Natural killer cell treated with Interleukin-12 subunit alpha and Interleukin-12 subunit beta and Interleukin-15 and Interleukin-18, amount 100 ng/mL, for 72 hours (primary cell): ENCODE measurements around the gene CSTF2. TPM values are rescaled to one million over a fixed set of nuclear protein-coding genes. Genes with fewer than 3 reads are reported as not detected.
"Not testable (repeated sequence)": the region's sequence is repeated elsewhere in the genome, so short reads cannot be mapped to it uniquely, and the experiment has no call there.

Source experiments
- ATAC-seq, 2 donors: fragments of 150-1000 bp; cut with Tn5 transposase in 1 of 2; sonication (Bioruptor Pico), chemical (Tn5 transposase) in 1 of 2; 2 replicates each; pipeline ENCODE4 v1.10.0; 2021
- DNase-seq: peaks from one replicate; pipeline ENCODE4 v3.0.0; 2022; ENCODE audit warnings: low spot score
- H3K27ac Mint-ChIP-seq, 2 donors: 1 replicate in 1 of 2; 2 replicates in 1 of 2; pipeline ENCODE4 v1.8.0; 2022; ENCODE audit warnings: mixed read lengths in 2 of 2, mild to moderate bottlenecking in 1 of 2, moderate library complexity in 1 of 2
- H3K27me3 Mint-ChIP-seq, 2 donors: 1 replicate in 1 of 2; 2 replicates in 1 of 2; pipeline ENCODE4 v1.8.0; 2022; ENCODE audit warnings: mixed read lengths in 2 of 2
- H3K36me3 Mint-ChIP-seq: one replicate; pipeline ENCODE4 v1.8.0; 2022; ENCODE audit warnings: mixed read lengths
- H3K4me1 Mint-ChIP-seq, 2 donors: 1 replicate in 1 of 2; 2 replicates in 1 of 2; pipeline ENCODE4 v1.8.0; 2022; ENCODE audit warnings: low read depth in 2 of 2, mixed read lengths in 2 of 2, mild to moderate bottlenecking in 1 of 2
- H3K4me3 Mint-ChIP-seq: one replicate; pipeline ENCODE4 v1.8.0; 2022; ENCODE audit warnings: mixed read lengths
- H3K9me3 Mint-ChIP-seq: 2 replicates; pipeline ENCODE4 v1.8.0; 2022; ENCODE audit warnings: mixed read lengths
- total RNA-seq, 2 donors: library from RNA; stranded (reverse); gene quantifications; one replicate each; pipeline ENCODE4 v1.2.3, GENCODE V29; 2022

Gene CSTF2
- total RNA-seq: 10 to 100 TPM; 79.8 to 86.0 TPM

GRCh38 chrX:100819837-100820666 lies at the start of gene CSTF2:
Gene CSTF2 (plus strand): TSS chrX:100820391. CDS start chrX:100820417, 26 bp downstream.
- Mint-ChIP-seq H3K36me3 (peaks cover 22% of the 10 kb centered on the region), H3K4me3 (peak within 1 kb of the TSS; percentile 96), H3K27ac (peak within 1 kb of the TSS; percentile 86 to 92), H3K4me1 (peaks cover 6 to 8% of the 10 kb centered on the region in 2 donors), H3K27me3 (peaks cover 12 to 16% of the 10 kb centered on the region in 2 donors), H3K9me3 (no peaks in the 10 kb centered on the region)
- DNase-seq: peak; percentile 84
- ATAC-seq: peak; percentile 98 to 100

DNA sequence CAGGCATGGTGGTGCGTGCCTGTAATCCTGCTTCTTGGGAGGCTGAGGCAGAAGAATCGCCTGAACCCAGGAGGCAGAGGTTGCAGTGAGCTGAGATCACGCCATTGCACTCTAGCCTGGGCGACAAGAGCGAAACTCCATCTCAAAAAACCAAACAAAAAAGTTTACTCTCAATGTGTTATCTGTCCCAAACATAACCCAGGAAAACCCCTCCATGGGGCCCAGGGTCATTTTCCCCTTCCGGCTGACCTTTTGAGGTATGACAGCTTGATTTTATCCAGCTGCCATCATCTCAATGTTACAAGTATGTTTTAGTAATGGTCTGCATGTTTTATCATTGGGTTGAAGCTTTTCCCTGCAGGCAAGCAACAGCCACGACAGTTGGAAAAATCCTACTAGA lies 23.8 kb upstream of the CSTF2 start:
- H3K27me3 Mint-ChIP-seq: peaks cover 1 to 23% of the 10 kb centered on the region in 2 donors
- H3K36me3 Mint-ChIP-seq, H3K4me1 Mint-ChIP-seq, H3K9me3 Mint-ChIP-seq, H3K27ac Mint-ChIP-seq, DNase-seq, ATAC-seq, H3K4me3 Mint-ChIP-seq: not testable (repeated sequence)

- H3K4me3 Mint-ChIP-seq: no peak overlapping the region
- DNase-seq (no peak), ATAC-seq (no peak)
- peaks cover 10 to 25% of the 10 kb centered on the region in 2 donors for H3K27me3 Mint-ChIP-seq
- H3K27ac Mint-ChIP-seq: no peak overlapping the region
- H3K36me3 Mint-ChIP-seq: no peaks in the 10 kb centered on the region
- H3K4me1 Mint-ChIP-seq: no peaks in the 10 kb centered on the region
- H3K9me3 Mint-ChIP-seq: no peaks in the 10 kb centered on the region
Measured at GRCh38 chrX:100797359-100797758, 22.8 kb upstream of the CSTF2 start.

DNA sequence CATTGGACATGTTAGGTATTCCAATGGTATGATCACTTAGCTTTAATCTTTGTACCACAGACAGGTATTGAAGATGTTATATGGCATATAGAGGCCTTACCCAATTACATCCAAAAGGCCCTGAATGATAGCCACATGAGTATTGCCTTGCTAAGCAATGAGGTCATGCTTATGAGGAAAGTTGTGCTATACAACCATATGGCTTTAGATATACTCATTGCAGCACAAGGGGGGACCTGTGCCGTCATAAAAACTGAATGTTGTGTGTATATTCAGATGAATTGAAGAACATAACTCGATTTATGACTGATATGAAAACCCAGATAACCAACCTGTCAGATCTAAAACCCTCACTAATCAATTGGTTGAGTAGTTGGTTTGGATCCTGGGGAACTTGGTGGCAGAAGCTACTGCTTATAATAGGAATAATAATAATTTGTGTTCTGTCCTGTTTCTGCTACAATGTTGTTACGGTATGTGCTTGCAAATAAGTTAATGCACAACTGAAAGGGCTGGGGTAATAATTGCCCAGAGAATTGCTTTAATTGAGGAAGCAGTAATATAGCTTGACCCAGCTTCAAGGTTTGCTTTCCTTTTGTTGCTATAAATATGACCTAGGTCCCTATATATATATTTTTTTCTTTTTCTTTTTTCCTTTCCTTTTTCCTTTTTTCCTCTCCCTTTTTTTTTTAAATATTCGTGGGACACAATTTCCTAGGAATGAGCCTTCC lies 21.5 kb upstream of the CSTF2 start:
- no peaks in the 10 kb centered on the region for H3K36me3 Mint-ChIP-seq
- H3K4me1 Mint-ChIP-seq: no peaks in the 10 kb centered on the region
- H3K27ac Mint-ChIP-seq: no peak overlapping the region
- peaks cover 15 to 26% of the 10 kb centered on the region in 2 donors for H3K27me3 Mint-ChIP-seq
- H3K4me3 Mint-ChIP-seq: no peak overlapping the region
- DNase-seq (no peak), ATAC-seq (no peak)
- no peaks in the 10 kb centered on the region for H3K9me3 Mint-ChIP-seq

DNA sequence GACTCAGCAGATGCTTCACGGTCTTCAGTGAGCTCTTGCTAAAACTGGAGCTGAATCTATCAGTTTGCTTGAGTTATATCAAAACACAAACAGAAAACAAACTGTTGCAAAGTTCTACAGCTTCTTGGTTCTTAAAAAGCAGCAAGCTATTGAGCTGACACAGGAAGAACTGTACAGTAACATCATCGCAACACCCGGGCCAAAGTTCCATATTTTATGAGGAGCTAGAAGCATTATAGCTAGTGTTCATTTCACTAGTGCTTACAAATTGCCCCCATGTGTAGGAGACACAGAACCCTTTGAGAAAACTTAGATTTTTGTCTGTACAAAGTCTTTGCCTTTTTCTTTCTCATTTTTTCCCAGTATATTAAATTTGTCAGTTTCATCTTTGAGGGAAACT lies 17.3 kb upstream of the CSTF2 start:
- no peaks in the 10 kb centered on the region for H3K9me3 Mint-ChIP-seq
- peaks cover 35 to 38% of the 10 kb centered on the region in 2 donors for H3K27me3 Mint-ChIP-seq
- ATAC-seq (no peak), DNase-seq (no peak)
- no peaks in the 10 kb centered on the region for H3K4me1 Mint-ChIP-seq
- no peak overlapping the region for H3K4me3 Mint-ChIP-seq
- no peaks in the 10 kb centered on the region for H3K36me3 Mint-ChIP-seq
- no peak overlapping the region for H3K27ac Mint-ChIP-seq

GRCh38 chrX:100804780-100805179 lies 15.4 kb upstream of the CSTF2 start:
- Mint-ChIP-seq H3K27me3 (peaks cover 53 to 55% of the 10 kb centered on the region in 2 donors), H3K4me3 (no peak overlapping the region), H3K36me3 (peaks cover 1% of the 10 kb centered on the region), H3K9me3 (no peaks in the 10 kb centered on the region), H3K27ac (no peak overlapping the region), H3K4me1 (no peaks in the 10 kb centered on the region)
- ATAC-seq (no peak), DNase-seq (no peak)

- ATAC-seq: not testable (repeated sequence)
Measured at GRCh38 chrX:100808265-100808664, 11.9 kb upstream of the CSTF2 start.

DNA sequence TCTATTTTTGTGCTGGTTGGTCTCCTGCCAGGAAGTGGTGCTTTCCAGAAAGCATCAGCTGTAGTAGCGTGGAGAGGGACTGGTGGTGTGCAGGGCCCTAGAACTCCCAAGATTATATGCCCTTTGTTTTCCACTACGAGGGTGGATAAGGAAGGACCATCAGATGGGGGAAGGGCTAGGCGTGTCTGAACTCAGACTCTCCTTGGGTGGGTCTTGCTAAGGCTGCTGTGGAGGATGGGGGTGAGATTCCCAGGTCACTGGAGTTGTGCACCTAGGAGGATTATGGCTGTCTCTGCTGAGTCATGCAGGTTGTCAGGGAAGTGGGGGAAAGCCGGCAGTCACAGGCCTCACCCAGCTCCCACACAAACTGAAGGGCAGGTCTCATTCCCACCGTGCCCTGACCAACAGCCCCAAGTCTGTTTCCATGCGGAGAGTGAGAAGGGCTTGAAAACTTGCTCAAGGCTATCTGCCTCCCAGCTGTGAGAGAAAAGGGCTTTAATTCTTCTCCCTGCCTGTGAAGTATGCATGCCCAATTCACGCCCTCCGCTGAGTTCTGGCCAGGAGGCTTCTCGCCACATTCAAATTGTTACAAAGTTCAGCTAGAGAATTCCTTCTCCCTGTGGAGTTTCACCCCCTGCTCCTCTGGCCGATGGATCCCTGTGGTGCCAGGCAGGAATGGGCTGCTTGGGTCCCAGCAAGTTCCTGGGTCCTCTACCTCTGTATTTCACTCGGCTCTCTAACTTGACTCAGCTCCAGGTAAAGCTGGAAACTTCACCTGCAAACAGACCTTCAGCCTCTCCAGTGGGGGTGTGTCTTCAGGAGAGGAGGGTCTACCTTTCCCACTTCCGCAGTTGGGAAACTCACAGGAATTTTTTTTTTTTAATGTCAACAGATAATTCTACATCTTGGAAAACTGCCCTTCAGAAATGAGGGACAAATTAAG lies 7.7 kb upstream of the CSTF2 start:
- peaks cover 3% of the 10 kb centered on the region for H3K9me3 Mint-ChIP-seq
- no peak for ATAC-seq
- H3K4me1 Mint-ChIP-seq: no peaks in the 10 kb centered on the region
- H3K36me3 Mint-ChIP-seq: peaks cover 5% of the 10 kb centered on the region
- DNase-seq: no peak
- H3K27me3 Mint-ChIP-seq: peaks cover 61 to 72% of the 10 kb centered on the region in 2 donors
- no peak overlapping the region for H3K27ac Mint-ChIP-seq
- no peak overlapping the region for H3K4me3 Mint-ChIP-seq

More at GRCh38 chrX:100808265-100808664, 11.9 kb upstream of the CSTF2 start:
- not testable (repeated sequence) for H3K9me3 Mint-ChIP-seq, H3K36me3 Mint-ChIP-seq, H3K4me1 Mint-ChIP-seq, H3K4me3 Mint-ChIP-seq, DNase-seq, H3K27ac Mint-ChIP-seq
- H3K27me3 Mint-ChIP-seq: peaks cover 55 to 63% of the 10 kb centered on the region in 2 donors

DNA sequence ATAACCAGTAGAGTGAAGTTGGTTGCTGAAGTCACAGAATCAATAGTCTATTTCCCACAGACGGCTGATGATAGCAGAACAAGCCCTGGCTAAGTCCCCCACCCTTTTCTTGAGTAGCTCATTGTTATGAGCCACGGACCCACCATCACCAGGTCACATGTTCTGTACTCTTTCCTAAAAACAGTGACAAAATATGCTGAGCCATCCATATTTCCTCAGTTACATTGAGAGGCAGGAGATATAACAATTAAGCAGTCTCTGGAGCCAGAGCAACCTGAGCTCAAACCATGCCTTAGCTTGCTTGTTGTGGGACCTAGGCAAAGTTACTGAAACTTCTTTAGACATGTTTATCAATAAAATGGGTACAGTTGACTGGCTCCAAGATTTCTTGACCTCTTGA lies 2.9 kb upstream of the CSTF2 start:
- H3K9me3 Mint-ChIP-seq: no peaks in the 10 kb centered on the region
- H3K36me3 Mint-ChIP-seq: peaks cover 6% of the 10 kb centered on the region
- ATAC-seq: no peak
- H3K4me3 Mint-ChIP-seq: no peak overlapping the region
- peaks cover 5 to 6% of the 10 kb centered on the region in 2 donors for H3K4me1 Mint-ChIP-seq
- H3K27me3 Mint-ChIP-seq: peaks cover 25 to 29% of the 10 kb centered on the region in 2 donors
- H3K27ac Mint-ChIP-seq: no peak overlapping the region
- no peak for DNase-seq

DNA sequence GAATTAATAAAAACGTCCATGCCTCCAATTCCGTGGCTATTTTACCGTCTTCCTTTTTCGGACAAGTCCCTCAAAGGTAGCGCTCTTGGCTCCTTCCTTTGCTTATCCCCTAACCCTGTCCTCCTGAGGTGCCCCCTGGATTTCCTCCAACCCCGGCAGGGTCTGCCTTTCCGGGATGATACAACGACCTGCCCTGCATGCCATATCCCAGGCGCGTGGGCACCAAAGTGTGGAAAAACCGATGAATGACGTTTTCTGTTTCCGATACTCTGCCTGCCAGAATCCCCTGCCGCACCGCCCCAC lies 706 bp upstream of the CSTF2 start:
- Mint-ChIP-seq H3K4me1 (peaks cover 6 to 8% of the 10 kb centered on the region in 2 donors), H3K27ac (peak overlapping the region; percentile 86 to 92), H3K9me3 (no peaks in the 10 kb centered on the region), H3K36me3 (peaks cover 17% of the 10 kb centered on the region), H3K4me3 (peak overlapping the region; percentile 96), H3K27me3 (peaks cover 18 to 20% of the 10 kb centered on the region in 2 donors)
- DNase-seq (no peak), ATAC-seq (no peak)

GRCh38 chrX:100829730-100830129 lies 9.5 kb downstream of the CSTF2 start:
- DNase-seq (peak; percentile 75), ATAC-seq (peak; percentile 91 to 92)
- Mint-ChIP-seq H3K36me3 (peaks cover 49% of the 10 kb centered on the region), H3K4me3 (peak overlapping the region; percentile 64), H3K4me1 (peaks cover 36 to 43% of the 10 kb centered on the region in 2 donors), H3K27me3 (no peaks in the 10 kb centered on the region), H3K27ac (peak overlapping the region; percentile 95 to 96), H3K9me3 (no peaks in the 10 kb centered on the region)

DNA sequence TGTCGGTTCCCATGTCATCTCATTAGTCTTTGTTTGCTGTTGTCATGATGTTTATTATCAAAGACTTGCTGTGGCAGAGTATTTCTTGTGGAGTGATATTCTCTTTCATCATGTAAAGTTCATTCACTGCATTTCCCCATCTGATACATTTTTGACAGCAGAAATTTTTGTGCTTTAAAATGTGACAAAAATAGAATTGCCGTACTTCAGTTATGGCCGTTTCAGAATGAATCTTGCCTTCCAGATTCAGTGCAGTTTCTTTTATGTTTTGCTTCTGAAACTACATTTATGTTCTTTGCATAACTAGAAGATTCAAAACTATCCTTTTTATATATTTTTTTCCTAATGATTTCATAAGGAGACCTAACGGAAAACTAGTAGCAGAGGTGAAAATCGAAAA lies 10.0 kb downstream of the CSTF2 start:
- Mint-ChIP-seq H3K9me3 (no peaks in the 10 kb centered on the region), H3K4me1 (peaks cover 36 to 43% of the 10 kb centered on the region in 2 donors), H3K27me3 (no peaks in the 10 kb centered on the region), H3K36me3 (peaks cover 47% of the 10 kb centered on the region), H3K27ac (peak overlapping the region; percentile 95 to 96), H3K4me3 (peak overlapping the region; percentile 64)
- peak in 1 of 2 donors; percentile 3 for ATAC-seq
- DNase-seq: no peak

DNA sequence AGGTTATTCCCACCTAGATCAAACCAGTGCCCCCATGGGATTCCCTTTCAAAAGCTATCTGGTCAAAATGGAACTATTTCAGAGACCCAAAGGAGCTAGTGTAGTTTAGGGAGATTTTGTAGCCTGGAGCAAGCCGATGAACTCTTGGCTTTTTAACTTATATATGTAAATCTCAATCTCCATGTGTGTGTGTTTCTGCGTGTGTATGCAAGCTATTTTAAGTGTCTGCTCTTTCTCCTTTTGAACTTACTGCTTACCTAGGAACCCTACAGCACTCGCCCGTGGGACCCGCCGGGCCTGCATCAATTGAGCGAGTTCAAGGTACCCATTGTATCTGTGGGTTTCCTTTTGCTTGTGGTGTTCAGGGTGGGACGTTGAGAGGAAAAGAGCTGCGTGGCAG lies 10.4 kb downstream of the CSTF2 start:
- no peak for ATAC-seq
- H3K4me3 Mint-ChIP-seq: peak overlapping the region; percentile 64
- no peaks in the 10 kb centered on the region for H3K9me3 Mint-ChIP-seq
- H3K4me1 Mint-ChIP-seq: peaks cover 36 to 43% of the 10 kb centered on the region in 2 donors
- H3K27ac Mint-ChIP-seq: peak overlapping the region; percentile 95 to 96
- no peaks in the 10 kb centered on the region for H3K27me3 Mint-ChIP-seq
- DNase-seq: no peak
- H3K36me3 Mint-ChIP-seq: peaks cover 47% of the 10 kb centered on the region
